Neural crest cell (in vitro differentiated cells): ENCODE data around the gene ASTN1. TPM values are rescaled to one million over a fixed set of nuclear protein-coding genes. Genes with fewer than 3 reads are reported as not detected.

Source experiments
- DNase-seq: peaks from one replicate; pipeline ENCODE4 v3.0.0; 2021; ENCODE audit warnings: low read depth, mixed read lengths, low spot score
- H3K27ac Mint-ChIP-seq: one replicate; pipeline ENCODE4 v1.8.0; 2021; ENCODE audit warnings: mild to moderate bottlenecking, mixed read lengths; ENCODE audit not compliant: unreplicated experiment
- H3K27me3 Mint-ChIP-seq: 2 replicates; pipeline ENCODE4 v1.8.0; 2021; ENCODE audit warnings: low read depth, mild to moderate bottlenecking, mixed read lengths
- H3K36me3 Mint-ChIP-seq: 2 replicates; pipeline ENCODE4 v1.8.0; 2021; ENCODE audit warnings: low read depth, mild to moderate bottlenecking, mixed read lengths
- H3K4me1 Mint-ChIP-seq: 2 replicates; pipeline ENCODE4 v1.8.0; 2021; ENCODE audit warnings: mixed read lengths
- H3K4me3 Mint-ChIP-seq: one replicate; pipeline ENCODE4 v1.8.0; 2021; ENCODE audit warnings: mild to moderate bottlenecking, mixed read lengths
- H3K9me3 Mint-ChIP-seq: 2 replicates; pipeline ENCODE4 v1.8.0; 2021; ENCODE audit warnings: mixed read lengths
- CTCF ChIP-seq: fragments of 200-600 bp; sonication (generic); conservative IDR thresholded peaks from 2 replicates; pipeline ENCODE4 v1.5.0; 2021; ENCODE audit warnings: antibody characterized with exemption, mild to moderate bottlenecking
- long read RNA-seq: library from polyadenylated mRNA; unstranded; transcript quantifications from one replicate; pipeline ENCODE4 v2.0.0, GENCODE V29; 2020
- total RNA-seq: library from RNA; stranded (reverse); gene quantifications from 2 replicates; pipeline ENCODE4 v1.2.1, GENCODE V29; 2021

Gene ASTN1
- total RNA-seq = 21.8 TPM in 2 replicates
- long read RNA-seq, partial matches to known transcripts = 3 of 8 reads
- long read RNA-seq, other reads (novel, unspliced or antisense) = 1 of 8 reads

DNA sequence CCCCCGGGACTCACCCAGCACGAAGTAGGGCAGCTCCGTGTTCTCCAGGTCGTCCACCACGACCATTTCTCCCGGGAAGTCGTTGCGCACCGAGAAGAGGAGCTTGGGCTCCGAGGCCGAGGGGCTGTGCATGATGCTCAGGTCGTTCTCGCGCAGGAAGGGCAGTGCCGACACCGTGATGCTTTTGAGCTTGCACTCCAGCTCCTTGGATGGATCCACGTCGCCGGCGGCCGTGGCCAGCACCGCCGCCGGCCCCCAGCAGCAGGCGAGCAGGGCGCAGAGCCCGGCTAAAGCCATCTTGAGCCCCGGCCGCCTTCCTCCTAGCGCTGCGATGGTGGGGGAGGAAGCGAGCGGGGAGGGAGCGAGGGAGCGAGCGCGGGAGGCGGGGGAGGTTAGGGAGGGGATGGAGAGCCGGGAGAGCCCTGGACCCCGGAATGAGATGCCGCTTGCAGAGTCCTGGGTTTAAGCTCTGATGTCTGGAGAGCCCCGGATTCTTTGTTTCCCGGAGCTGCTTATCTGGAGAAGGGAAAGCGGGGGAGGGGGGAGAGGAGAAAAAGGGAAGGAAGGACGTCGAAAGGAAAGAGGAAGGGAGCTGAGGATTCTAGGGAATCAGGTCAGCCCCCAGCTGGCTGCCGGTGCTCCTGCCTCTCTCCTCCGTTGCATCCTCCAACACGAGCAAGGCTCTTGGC is at the start of gene ASTN1:
ASTN1 (minus strand) TSS at position 333 of the 689 bp plus-strand sequence; CDS start at position 297, 36 bp downstream.
- peak; percentile 49 for DNase-seq
- no peak for TF ChIP-seq CTCF
- Mint-ChIP-seq H3K4me1 (peaks cover 30% of the 10 kb centered on the region), H3K9me3 (no peaks in the 10 kb centered on the region), H3K27ac (peak within 1 kb of the TSS; percentile 44), H3K27me3 (peaks cover 23% of the 10 kb centered on the region), H3K4me3 (peak within 1 kb of the TSS; percentile 88), H3K36me3 (no peaks in the 10 kb centered on the region)

DNA sequence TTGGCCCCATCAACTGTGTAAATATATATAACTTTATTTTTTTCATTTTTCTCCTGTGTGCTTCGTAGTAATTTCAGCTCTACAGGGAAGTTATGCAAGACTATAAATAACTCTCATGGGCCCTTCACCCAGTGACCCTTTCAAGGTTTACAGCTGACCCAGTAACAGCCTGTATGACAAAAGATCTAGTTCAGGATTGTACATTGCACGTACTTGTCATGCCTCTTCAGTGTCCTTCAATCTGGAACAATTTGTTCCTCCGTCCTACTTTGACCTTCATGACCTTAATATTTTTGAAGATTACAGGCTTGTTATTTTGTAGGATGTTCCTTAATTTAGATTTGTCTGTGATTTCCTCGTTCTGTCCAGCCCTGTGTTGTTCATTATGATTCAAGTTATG is 46.7 kb upstream of the ASTN1 start:
- peaks cover 4% of the 10 kb centered on the region for H3K9me3 Mint-ChIP-seq
- peaks cover 35% of the 10 kb centered on the region for H3K4me1 Mint-ChIP-seq
- no peaks in the 10 kb centered on the region for H3K27me3 Mint-ChIP-seq
- H3K27ac Mint-ChIP-seq = no peak overlapping the region
- no peak overlapping the region for H3K4me3 Mint-ChIP-seq
- no peak for DNase-seq
- TF ChIP-seq CTCF = no peak
- peaks cover 2% of the 10 kb centered on the region for H3K36me3 Mint-ChIP-seq

GRCh38 chr1:177210071-177210470 is 45.6 kb upstream of the ASTN1 start:
- H3K4me1 Mint-ChIP-seq = peaks cover 35% of the 10 kb centered on the region
- DNase-seq = no peak
- no peaks in the 10 kb centered on the region for H3K36me3 Mint-ChIP-seq
- H3K27me3 Mint-ChIP-seq = no peaks in the 10 kb centered on the region
- no peak overlapping the region for H3K4me3 Mint-ChIP-seq
- TF ChIP-seq CTCF = no peak
- peaks cover 2% of the 10 kb centered on the region for H3K9me3 Mint-ChIP-seq
- H3K27ac Mint-ChIP-seq = no peak overlapping the region

- Mint-ChIP-seq H3K36me3 (no peaks in the 10 kb centered on the region), H3K4me3 (no peak overlapping the region), H3K4me1 (peaks cover 35% of the 10 kb centered on the region), H3K27me3 (no peaks in the 10 kb centered on the region), H3K9me3 (no peaks in the 10 kb centered on the region), H3K27ac (no peak overlapping the region)
- no peak for TF ChIP-seq CTCF
- no peak for DNase-seq
These were observed 44.8 kb upstream of the ASTN1 start for GRCh38 chr1:177209357-177209756.

GRCh38 chr1:177208920-177209319 is 44.4 kb upstream of the ASTN1 start:
- TF ChIP-seq CTCF = no peak
- no peaks in the 10 kb centered on the region for H3K27me3 Mint-ChIP-seq
- H3K36me3 Mint-ChIP-seq = no peaks in the 10 kb centered on the region
- no peak for DNase-seq
- peaks cover 35% of the 10 kb centered on the region for H3K4me1 Mint-ChIP-seq
- H3K4me3 Mint-ChIP-seq = no peak overlapping the region
- H3K27ac Mint-ChIP-seq = no peak overlapping the region
- H3K9me3 Mint-ChIP-seq = peaks cover 2% of the 10 kb centered on the region
